HCT116 (cell line): ENCODE results near the gene SPOPL. TPM values are rescaled to one million over a fixed set of nuclear protein-coding genes. Genes with fewer than 3 reads are reported as not detected.

Experiments
- ATAC-seq: fragments of 200-7000 bp; cut with Tn5 transposase; 2 replicates; pipeline ENCODE4 v1.9.1; 2020; ENCODE audit warnings: mild to moderate bottlenecking, moderate library complexity
- BruUV-seq: library from RNA; stranded (reverse); fragments of 400-500 nt; replicated peaks from 2 replicates; lab custom pipeline; 2021; lab: Mats Ljungman, UMichigan
- CTCF ChIA-PET: fragments of 300-600 bp; sonication (Branson Sonifier 250); formaldehyde crosslinking; loops from one replicate; lab custom pipeline; 2021; ENCODE audit warnings: antibody characterized with exemption; lab: Charles Lee
- POLR2A ChIA-PET: fragments of 300-600, 350-600 bp; sonication (Branson Sonifier 250); formaldehyde crosslinking; loops from one replicate; lab custom pipeline; 2021; ENCODE audit warnings: antibody characterized with exemption; lab: Charles Lee
- RAD21 ChIA-PET, 2 experiments: fragments of 300-600 bp; sonication (Branson Sonifier 250); formaldehyde crosslinking; loops; one replicate each; lab custom pipeline; 2023; ENCODE audit warnings: low total read pairs in 2 of 2; ENCODE audit not compliant: uncharacterized antibody in 2 of 2, unreplicated experiment in 2 of 2, low non-redundant PET in 1 of 2; lab: Charles Lee
- DNase-seq: peaks from one replicate; pipeline ENCODE4 v3.0.0-alpha.2; 2010; ENCODE audit warnings: low read depth, low spot score
- H2AFZ ChIP-seq: fragments of 200-600 bp; shearing (Covaris generic), sonication (generic); 2 replicates; pipeline ENCODE4 v1.6.1; 2017; ENCODE audit warnings: low read depth, mixed run types, mixed read lengths, antibody characterized with exemption, low read length; ENCODE audit not compliant: poor library complexity, severe bottlenecking
- H3K27ac ChIP-seq: 2 replicates; pipeline ENCODE4 v1.5.1; 2012; ENCODE audit warnings: low read depth, low read length
- H3K27me3 ChIP-seq: fragments of 200-600 bp; sonication (generic); 2 replicates; pipeline ENCODE4 v1.6.1; 2016; ENCODE audit warnings: mixed run types, low read length, mixed read lengths; ENCODE audit not compliant: insufficient read depth
- H3K36me3 ChIP-seq, 2 experiments: fragments of 200-500 bp in 1 of 2; fragments of 200-600 bp in 1 of 2; sonication (Bioruptor generic) in 1 of 2; sonication (generic) in 1 of 2; 2 replicates each; pipeline versions ENCODE4 v1.5.1 to v1.6.1; 2014 to 2016; ENCODE audit warnings: low read length in 2 of 2, inconsistent platforms in 1 of 2, mixed read lengths in 1 of 2, mixed run types in 1 of 2; ENCODE audit not compliant: insufficient read depth in 2 of 2, control insufficient read depth in 1 of 2
- H3K4me1 ChIP-seq, 2 experiments: fragments of 200-600 bp in 1 of 2; sonication (generic) in 1 of 2; 2 replicates each; pipeline versions ENCODE4 v1.5.1 to v1.6.1; 2012 to 2017; ENCODE audit warnings: low read length in 2 of 2, inconsistent platforms in 1 of 2, mild to moderate bottlenecking in 1 of 2, mixed read lengths in 1 of 2, mixed run types in 1 of 2, moderate library complexity in 1 of 2; ENCODE audit not compliant: insufficient read depth in 2 of 2, control insufficient read depth in 1 of 2
- H3K4me2 ChIP-seq: fragments of 200-600 bp; sonication (generic); 2 replicates; pipeline ENCODE4 v1.6.1; 2017; ENCODE audit warnings: mixed run types, low read length, mixed read lengths
- H3K4me3 ChIP-seq, 2 experiments: fragments of 200-600 bp in 1 of 2; sonication (generic) in 1 of 2; replicated peaks in 1 of 2; 2 replicates each; pipeline ENCODE4 v1.5.1; 2011 to 2016; ENCODE audit warnings: low read length in 2 of 2, control low read depth in 1 of 2, low read depth in 1 of 2, mild to moderate bottlenecking in 1 of 2, mixed read lengths in 1 of 2, mixed run types in 1 of 2
- H3K79me2 ChIP-seq: fragments of 200-600 bp; sonication (generic); 2 replicates; pipeline ENCODE4 v1.6.1; 2017; ENCODE audit warnings: mild to moderate bottlenecking, mixed run types, low read length, moderate library complexity, mixed read lengths; ENCODE audit not compliant: insufficient read depth
- H3K9ac ChIP-seq: fragments of 200-600 bp; sonication (generic); 2 replicates; pipeline ENCODE4 v1.6.1; 2016; ENCODE audit warnings: low read length, mixed read lengths
- H3K9me2 ChIP-seq: fragments of 200-600 bp; sonication (generic), shearing (Covaris generic); 2 replicates; pipeline ENCODE4 v1.6.1; 2017; ENCODE audit warnings: mixed run types, mild to moderate bottlenecking, moderate library complexity; ENCODE audit not compliant: insufficient read depth
- H3K9me3 ChIP-seq, 2 experiments: fragments of 200-500 bp in 1 of 2; fragments of 200-600 bp in 1 of 2; sonication (Bioruptor generic) in 1 of 2; sonication (generic) in 1 of 2; 2 replicates each; pipeline ENCODE4 v1.6.1; 2014 to 2017; ENCODE audit warnings: low read length in 2 of 2, mixed read lengths in 2 of 2, inconsistent platforms in 1 of 2, low read depth in 1 of 2, mild to moderate bottlenecking in 1 of 2, mixed run types in 1 of 2, moderate library complexity in 1 of 2; ENCODE audit not compliant: control insufficient read depth in 1 of 2, insufficient read depth in 1 of 2
- H4K20me1 ChIP-seq: fragments of 200-600 bp; sonication (generic), shearing (Covaris generic); 2 replicates; pipeline ENCODE4 v1.6.1; 2017; ENCODE audit warnings: mixed run types, mild to moderate bottlenecking, moderate library complexity; ENCODE audit not compliant: insufficient read depth
- CBX3 ChIP-seq: IDR thresholded peaks from 2 replicates; pipeline ENCODE4 v1.6.1; 2012; ENCODE audit warnings: low read depth
- EZH2 ChIP-seq: fragments of 200-600 bp; sonication (generic); IDR thresholded peaks from 2 replicates; pipeline ENCODE4 v1.6.1; 2017; ENCODE audit warnings: antibody characterized with exemption, mixed run types
- FOSL1 ChIP-seq: IDR thresholded peaks from 2 replicates; pipeline ENCODE4 v1.6.1; 2012; ENCODE audit warnings: low read depth
- SIN3A ChIP-seq: IDR thresholded peaks from 2 replicates; pipeline ENCODE4 v1.6.1; 2012; ENCODE audit warnings: low read depth
- SP1 ChIP-seq: IDR thresholded peaks from 2 replicates; pipeline ENCODE4 v1.6.1; 2012; ENCODE audit warnings: low read depth
- SRF ChIP-seq: IDR thresholded peaks from 2 replicates; pipeline ENCODE4 v1.6.1; 2012; ENCODE audit warnings: low read depth
- TCF7L2 ChIP-seq: IDR thresholded peaks from 2 replicates; pipeline ENCODE4 v1.7.0; 2011; ENCODE audit warnings: borderline replicate concordance, inconsistent platforms; ENCODE audit not compliant: insufficient read depth, insufficient read length; ENCODE audit errors: extremely low read depth
- YY1 ChIP-seq: IDR thresholded peaks from 2 replicates; pipeline ENCODE4 v1.6.1; 2011; ENCODE audit warnings: low read length, low read depth, moderate library complexity, mild to moderate bottlenecking; ENCODE audit not compliant: insufficient replicate concordance; ENCODE audit errors: extremely low read depth
- ZNF274 ChIP-seq: fragments of 200-500 bp; sonication (Bioruptor generic); IDR thresholded peaks from 2 replicates; pipeline ENCODE4 v1.6.1; 2014; ENCODE audit warnings: mild to moderate bottlenecking, low read depth, low read length, inconsistent platforms
- intact Hi-C: fragments of 100-400 bp; cut with micrococcal nuclease; formaldehyde crosslinking; loops from 2 replicates; pipeline ENCODE4 v1.10.0; 2022
- total RNA-seq: library from RNA; stranded (reverse); gene quantifications from one replicate; pipeline ENCODE4 v1.2.1, GENCODE V29; 2021; ENCODE audit not compliant: unreplicated experiment
- TF ChIP-seq, protein P1 (sequence below), 3 experiments: fragments of 200-600 bp in 1 of 3; sonication (generic) in 1 of 3; IDR thresholded peaks in 2 of 3; conservative IDR thresholded peaks in 1 of 3; 2 replicates each; pipeline ENCODE4 v1.5.1; 2012 to 2017; ENCODE audit warnings: low read depth in 2 of 3, low read length in 2 of 3, antibody characterized with exemption in 1 of 3, borderline replicate concordance in 1 of 3, control low read depth in 1 of 3, mild to moderate bottlenecking in 1 of 3, mixed read lengths in 1 of 3, mixed run types in 1 of 3, moderate library complexity in 1 of 3; ENCODE audit not compliant: insufficient read depth in 1 of 3
- TF ChIP-seq, protein P2 (sequence below): IDR thresholded peaks from 2 replicates; pipeline ENCODE4 v1.6.1; 2012

SPOPL gene
- total RNA-seq, 1 experiment from 2014 or later = 48.3 TPM

DNA sequence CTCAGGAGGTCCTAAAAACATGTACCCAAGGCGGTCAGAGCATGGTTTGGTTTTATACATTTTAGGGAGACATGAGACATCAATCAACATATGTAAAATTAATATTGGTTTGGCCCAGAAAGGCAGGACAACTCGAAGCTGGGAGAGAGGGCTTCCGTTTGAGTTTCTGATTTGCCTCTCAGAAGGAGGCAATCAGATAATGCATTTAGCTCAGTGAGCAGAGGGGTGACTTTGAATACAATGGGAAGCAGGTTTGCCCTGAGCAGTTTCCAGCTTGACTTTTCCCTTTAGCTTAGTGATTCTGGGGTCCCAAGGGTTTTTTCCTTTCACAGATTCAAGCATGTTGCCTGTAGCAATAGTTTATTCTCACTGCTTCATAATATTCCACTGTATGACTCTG lies 12.6 kb downstream of the SPOPL start:
- no peak for TF ChIP-seq EZH2
- TF ChIP-seq CBX3 = no peak
- TF ChIP-seq FOSL1 = no peak
- no peak for TF ChIP-seq SP1
- TF ChIP-seq TCF7L2 = no peak
- TF ChIP-seq SRF = no peak
- no peak for TF ChIP-seq ZNF274
- TF ChIP-seq SIN3A = no peak
- TF ChIP-seq, protein P1, sequence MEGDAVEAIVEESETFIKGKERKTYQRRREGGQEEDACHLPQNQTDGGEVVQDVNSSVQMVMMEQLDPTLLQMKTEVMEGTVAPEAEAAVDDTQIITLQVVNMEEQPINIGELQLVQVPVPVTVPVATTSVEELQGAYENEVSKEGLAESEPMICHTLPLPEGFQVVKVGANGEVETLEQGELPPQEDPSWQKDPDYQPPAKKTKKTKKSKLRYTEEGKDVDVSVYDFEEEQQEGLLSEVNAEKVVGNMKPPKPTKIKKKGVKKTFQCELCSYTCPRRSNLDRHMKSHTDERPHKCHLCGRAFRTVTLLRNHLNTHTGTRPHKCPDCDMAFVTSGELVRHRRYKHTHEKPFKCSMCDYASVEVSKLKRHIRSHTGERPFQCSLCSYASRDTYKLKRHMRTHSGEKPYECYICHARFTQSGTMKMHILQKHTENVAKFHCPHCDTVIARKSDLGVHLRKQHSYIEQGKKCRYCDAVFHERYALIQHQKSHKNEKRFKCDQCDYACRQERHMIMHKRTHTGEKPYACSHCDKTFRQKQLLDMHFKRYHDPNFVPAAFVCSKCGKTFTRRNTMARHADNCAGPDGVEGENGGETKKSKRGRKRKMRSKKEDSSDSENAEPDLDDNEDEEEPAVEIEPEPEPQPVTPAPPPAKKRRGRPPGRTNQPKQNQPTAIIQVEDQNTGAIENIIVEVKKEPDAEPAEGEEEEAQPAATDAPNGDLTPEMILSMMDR (IDR thresholded peaks at IDR 0.05 in 2 of 3, conservative IDR thresholded peaks at IDR 0.05 in 1 of 3; ENCODE audit: borderline replicate concordance in 1 of 3, insufficient read depth in 1 of 3, low read depth in 2 of 3, low read length in 2 of 3) = no peak
- no peak for TF ChIP-seq YY1
- TF ChIP-seq, protein P2, sequence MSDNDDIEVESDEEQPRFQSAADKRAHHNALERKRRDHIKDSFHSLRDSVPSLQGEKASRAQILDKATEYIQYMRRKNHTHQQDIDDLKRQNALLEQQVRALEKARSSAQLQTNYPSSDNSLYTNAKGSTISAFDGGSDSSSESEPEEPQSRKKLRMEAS = no peak
- ChIA-PET RAD21 (no interaction called here), POLR2A (no interaction called here), CTCF (no interaction called here)
- H4K20me1 ChIP-seq = peaks cover 20% of the 10 kb centered on the region
- H3K9me2 ChIP-seq = no peaks in the 10 kb centered on the region
- no peaks in the 10 kb centered on the region for H3K9me3 ChIP-seq
- no peaks in the 10 kb centered on the region for H3K36me3 ChIP-seq
- intact Hi-C loops = no loop called here
- ATAC-seq (no peak), DNase-seq (no peak)
- H3K4me3 ChIP-seq = no peak overlapping the region
- H3K79me2 ChIP-seq = peaks cover 97% of the 10 kb centered on the region
- no peak overlapping the region for H3K4me2 ChIP-seq
- H3K9ac ChIP-seq = no peak overlapping the region
- no peaks in the 10 kb centered on the region for H3K27me3 ChIP-seq
- no peak overlapping the region for H3K27ac ChIP-seq
- no TSS peak for BruUV-seq
- H2AFZ ChIP-seq = no peak overlapping the region
- peaks cover 2 to 20% of the 10 kb centered on the region in 2 experiments; a peak in 2 of 4 replicates for H3K4me1 ChIP-seq
